ENCODE data around the gene RSAD1.
A peak's percentile ranks its signal among the peaks of the same experiment; 100 is the strongest.
"Not testable (repeated sequence)": the region's sequence is repeated elsewhere in the genome, so short reads cannot be mapped to it uniquely, and the experiment has no call there.

The RSAD1 gene

GRCh38 chr17:50472286-50472685, 6.4 kb upstream of the RSAD1 start:
- no peak overlapping the region for H3K4me3 ChIP-seq (replicated peaks; ENCODE audit: low read depth, low read length)
- TF ChIP-seq CTCF (IDR thresholded peaks at IDR 0.05; ENCODE audit: low read depth, low read length, missing control alignments) = no peak
- DNase-seq (ENCODE audit: extremely low read depth, low read depth) = no peak

- DNase-seq (ENCODE audit: extremely low read depth, low read depth); H3K4me3 ChIP-seq (replicated peaks; ENCODE audit: low read depth, low read length): not testable (repeated sequence)
- TF ChIP-seq CTCF (IDR thresholded peaks at IDR 0.05; ENCODE audit: low read depth, low read length, missing control alignments) = peak; percentile 23
These were observed 5.9 kb upstream of the RSAD1 start for GRCh38 chr17:50472761-50473161.

- no peak overlapping the region for H3K4me3 ChIP-seq (replicated peaks; ENCODE audit: low read depth, low read length)
- no peak for TF ChIP-seq CTCF (IDR thresholded peaks at IDR 0.05; ENCODE audit: low read depth, low read length, missing control alignments)
- DNase-seq (ENCODE audit: extremely low read depth, low read depth) = no peak
These were observed 4.8 kb upstream of the RSAD1 start for GRCh38 chr17:50473901-50474300.

GRCh38 chr17:50474523-50474922, 4.1 kb upstream of the RSAD1 start:
- H3K4me3 ChIP-seq (replicated peaks; ENCODE audit: low read depth, low read length) = no peak overlapping the region
- TF ChIP-seq CTCF (IDR thresholded peaks at IDR 0.05; ENCODE audit: low read depth, low read length, missing control alignments) = no peak
- DNase-seq (ENCODE audit: extremely low read depth, low read depth) = no peak

GRCh38 chr17:50475362-50475761, 3.3 kb upstream of the RSAD1 start:
- H3K4me3 ChIP-seq (replicated peaks; ENCODE audit: low read depth, low read length) = no peak overlapping the region
- TF ChIP-seq CTCF (IDR thresholded peaks at IDR 0.05; ENCODE audit: low read depth, low read length, missing control alignments) = no peak
- no peak for DNase-seq (ENCODE audit: extremely low read depth, low read depth)

GRCh38 chr17:50475775-50476544, 2.7 kb upstream of the RSAD1 start:
- not testable (repeated sequence) for DNase-seq (ENCODE audit: extremely low read depth, low read depth); H3K4me3 ChIP-seq (replicated peaks; ENCODE audit: low read depth, low read length)

GRCh38 chr17:50476545-50477315, 1.9 kb upstream of the RSAD1 start:
- H3K4me3 ChIP-seq (replicated peaks; ENCODE audit: low read depth, low read length) = no peak overlapping the region
- no peak for TF ChIP-seq CTCF (IDR thresholded peaks at IDR 0.05; ENCODE audit: low read depth, low read length, missing control alignments)
- no peak for DNase-seq (ENCODE audit: extremely low read depth, low read depth)

Measured in HFF-Myc (cell line).